Ecto neural progenitor cell (in vitro differentiated cells): ENCODE results near the gene CTR9.

Experiments used
- DNase-seq: peaks from one replicate; pipeline ENCODE4 v3.0.0-alpha.2; 2018; ENCODE audit warnings: low spot score

Gene CTR9

GRCh38 chr11:10780040-10780439, 29.0 kb downstream of the CTR9 start:
- no peak for DNase-seq

GRCh38 chr11:10784232-10785145, 33.4 kb downstream of the CTR9 start:
- DNase-seq: no peak

- DNase-seq: no peak
Measured at GRCh38 chr11:10785146-10785474, 34.1 kb downstream of the CTR9 start.

- no peak for DNase-seq
Measured at GRCh38 chr11:10786451-10786850, 35.4 kb downstream of the CTR9 start.

- DNase-seq: peak; percentile 95
Measured at GRCh38 chr11:10792385-10793068, 41.5 kb downstream of the CTR9 start.

GRCh38 chr11:10793470-10794255, 42.6 kb downstream of the CTR9 start:
- no peak for DNase-seq

- DNase-seq: no peak
Measured at GRCh38 chr11:10796191-10796590, 45.1 kb downstream of the CTR9 start.

- DNase-seq: no peak
Measured at GRCh38 chr11:10797001-10797400, 46.0 kb downstream of the CTR9 start.

- DNase-seq: no peak
Measured at GRCh38 chr11:10797531-10797930, 46.5 kb downstream of the CTR9 start.

GRCh38 chr11:10798330-10798928, 47.4 kb downstream of the CTR9 start:
- DNase-seq: no peak

GRCh38 chr11:10800292-10800691, 49.2 kb downstream of the CTR9 start:
- no peak for DNase-seq

- DNase-seq: no peak
Measured at GRCh38 chr11:10803676-10804075, 52.6 kb downstream of the CTR9 start.

- no peak for DNase-seq
Measured at GRCh38 chr11:10805741-10806140, 54.7 kb downstream of the CTR9 start.

GRCh38 chr11:10806206-10806605, 55.2 kb downstream of the CTR9 start:
- DNase-seq: no peak

GRCh38 chr11:10807493-10808234, 56.6 kb downstream of the CTR9 start:
- DNase-seq: peak; percentile 70

GRCh38 chr11:10808235-10808552, 57.1 kb downstream of the CTR9 start:
- DNase-seq: no peak

GRCh38 chr11:10808553-10809372, 57.7 kb downstream of the CTR9 start, which contains the start of gene EIF4G2:
TSS of gene EIF4G2 (minus strand) at chr11:10808926.
- DNase-seq: peak; percentile 99

GRCh38 chr11:10809373-10810160, 58.5 kb downstream of the CTR9 start:
- DNase-seq: no peak

- no peak for DNase-seq
Measured at GRCh38 chr11:10813945-10814344, 62.9 kb downstream of the CTR9 start.

GRCh38 chr11:10818594-10818993, 67.5 kb downstream of the CTR9 start:
- no peak for DNase-seq
